Adrenal gland (tissue), 5 donors: ENCODE results near the gene CEP70.
"Not testable (repeated sequence)": the region's sequence is repeated elsewhere in the genome, so short reads cannot be mapped to it uniquely, and the experiment has no call there.

Experiments
- CTCF ChIP-seq, 6 experiments: fragments of 450-650 bp in 4 of 6; fragments of 200-600 bp in 2 of 6; sonication (generic) in 1 of 6; IDR thresholded peaks; 1 replicate in 5 of 6; 2 replicates in 1 of 6; pipeline versions ENCODE4 v1.5.1 to v1.8.0; 2016 to 2021; ENCODE audit warnings: antibody characterized with exemption in 6 of 6, mild to moderate bottlenecking in 2 of 6, moderate library complexity in 1 of 6
- POLR2A ChIP-seq, 2 donors: fragments of 450-650 bp; IDR thresholded peaks; one replicate each; pipeline ENCODE4 v1.6.1; 2017; ENCODE audit warnings: antibody characterized with exemption in 2 of 2, mild to moderate bottlenecking in 2 of 2, moderate library complexity in 1 of 2
- donor health status: DM: no; HTN: no; CAD: no.

- TF ChIP-seq CTCF, POLR2A (IDR thresholded peaks at IDR 0.05): not testable (repeated sequence)
Measured at GRCh38 chr3:138550958-138551357, 43.1 kb downstream of the CEP70 start.
